Measurements from ENCODE around the gene EGFR.

Gene EGFR

DNA sequence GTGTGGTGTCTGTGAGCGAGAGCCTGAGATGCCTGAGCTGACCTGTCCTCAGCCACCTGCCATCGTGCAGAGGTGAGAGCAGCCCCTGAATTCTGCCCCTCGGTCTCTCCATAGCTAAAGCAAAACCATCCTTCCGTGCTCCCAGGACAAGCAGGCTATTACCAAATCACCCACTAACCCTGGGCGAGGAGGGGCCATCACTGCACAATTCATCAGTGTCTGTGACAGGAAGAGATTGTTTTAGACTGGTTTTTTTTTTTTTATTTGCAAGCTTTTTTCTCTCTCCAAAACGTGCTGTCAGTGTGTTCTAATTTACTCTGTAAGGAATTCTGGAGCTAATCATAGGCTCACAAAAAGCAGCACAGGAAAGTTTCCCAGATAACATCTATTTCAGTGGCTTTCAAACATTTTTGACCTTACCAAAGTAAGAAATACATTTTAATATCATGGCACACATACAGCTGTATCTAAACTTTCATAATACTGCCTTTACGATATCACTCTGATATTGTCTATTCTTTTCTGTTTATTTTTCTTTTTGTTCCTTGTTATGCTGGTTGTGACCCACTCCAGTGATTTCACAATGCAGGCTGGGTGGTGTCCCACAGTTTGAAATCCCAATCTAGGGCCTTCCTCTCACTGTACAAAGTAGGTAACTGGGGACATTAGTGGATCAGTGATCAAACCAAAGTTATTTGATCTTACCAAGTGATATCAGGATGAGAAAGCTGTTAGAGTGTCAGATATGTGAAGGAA, 62.8 kb downstream of the EGFR start:
- no peak for DNase-seq (ENCODE audit: low spot score)

DNA sequence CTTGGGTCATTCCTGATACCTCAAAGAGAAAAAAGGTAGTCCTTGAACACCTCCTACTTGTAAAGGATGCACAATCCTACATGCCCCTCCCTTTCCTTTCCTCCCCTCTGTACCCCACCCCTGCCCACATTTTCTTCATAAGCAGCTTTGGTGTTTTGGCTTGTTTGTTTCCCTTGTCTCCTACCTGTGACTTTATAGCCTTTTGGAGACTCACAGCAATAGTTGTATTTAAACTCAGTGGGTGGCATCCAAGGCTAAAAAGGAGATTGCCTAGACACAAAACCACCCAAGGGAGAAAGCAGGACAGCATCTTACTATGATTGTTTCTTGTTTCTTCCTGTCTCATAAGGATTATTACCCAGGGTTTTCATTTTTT, 63.4 kb downstream of the EGFR start:
- no peak for DNase-seq (ENCODE audit: low spot score)

DNA sequence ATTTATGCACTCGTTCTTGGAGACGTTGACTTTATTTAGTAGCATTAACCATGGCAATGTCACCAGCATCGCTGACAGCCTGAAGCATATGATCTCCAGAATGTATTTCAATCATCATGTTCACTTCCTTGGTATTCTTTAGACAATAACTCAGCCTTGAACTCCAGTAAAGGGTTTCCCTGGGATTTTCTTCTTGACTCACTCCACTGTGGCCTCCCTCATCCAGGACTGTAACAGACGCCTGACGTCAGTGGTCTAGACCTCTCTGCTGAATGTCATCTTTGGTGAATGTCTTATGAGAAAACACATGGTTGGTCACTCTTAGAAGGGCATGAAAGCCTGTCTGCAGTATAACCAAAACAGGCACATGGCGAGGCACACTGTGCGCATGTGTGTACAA, 64.4 kb downstream of the EGFR start:
- DNase-seq (ENCODE audit: low spot score) = no peak

DNA sequence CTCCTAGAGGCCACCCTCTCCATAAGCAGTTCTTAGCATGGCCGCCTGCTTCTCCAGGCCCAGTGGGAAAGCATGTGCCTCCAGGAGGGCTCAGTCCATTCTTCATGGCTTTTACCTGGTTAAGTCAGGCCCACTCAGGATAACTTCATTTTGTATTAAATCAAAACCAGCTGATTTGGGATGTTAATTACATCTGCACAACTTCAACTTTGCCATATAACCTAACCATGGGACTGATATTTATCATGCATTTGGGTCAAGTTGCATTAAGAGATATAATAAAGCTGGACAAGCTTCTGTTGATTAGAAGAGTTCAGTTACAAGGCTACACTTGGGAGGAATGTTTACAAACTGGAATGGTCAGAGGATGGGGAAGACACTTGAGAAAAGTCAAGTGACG, 65.5 kb downstream of the EGFR start:
- no peak for DNase-seq (ENCODE audit: low spot score)

- DNase-seq (ENCODE audit: low spot score) = no peak
Observed at GRCh38 chr7:55085511-55086412, 66.9 kb downstream of the EGFR start.

GRCh38 chr7:55086413-55087201, 67.8 kb downstream of the EGFR start:
- no peak for DNase-seq (ENCODE audit: low spot score)

GRCh38 chr7:55087521-55087961, 68.7 kb downstream of the EGFR start:
- no peak for DNase-seq (ENCODE audit: low spot score)

DNA sequence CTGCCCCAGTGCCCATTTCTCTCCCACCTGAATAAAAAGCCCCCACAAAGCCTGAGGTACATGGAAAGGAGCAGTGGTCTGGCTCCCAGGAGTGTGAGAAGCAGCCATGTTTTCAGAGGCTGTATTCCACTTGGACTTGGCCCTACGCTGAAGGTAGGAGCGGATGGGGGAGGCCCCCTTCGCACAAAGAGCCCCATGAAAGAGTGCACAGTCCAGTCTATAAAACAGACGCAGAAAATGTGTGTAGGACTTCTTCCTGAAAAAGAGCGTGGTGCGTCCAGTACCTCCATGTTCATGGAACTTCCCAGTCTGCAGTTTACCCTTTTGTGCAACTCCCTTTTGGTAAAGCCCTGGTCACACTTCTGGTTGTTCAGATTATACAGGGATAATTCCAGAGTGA, 69.3 kb downstream of the EGFR start:
- no peak for DNase-seq (ENCODE audit: low spot score)

DNA sequence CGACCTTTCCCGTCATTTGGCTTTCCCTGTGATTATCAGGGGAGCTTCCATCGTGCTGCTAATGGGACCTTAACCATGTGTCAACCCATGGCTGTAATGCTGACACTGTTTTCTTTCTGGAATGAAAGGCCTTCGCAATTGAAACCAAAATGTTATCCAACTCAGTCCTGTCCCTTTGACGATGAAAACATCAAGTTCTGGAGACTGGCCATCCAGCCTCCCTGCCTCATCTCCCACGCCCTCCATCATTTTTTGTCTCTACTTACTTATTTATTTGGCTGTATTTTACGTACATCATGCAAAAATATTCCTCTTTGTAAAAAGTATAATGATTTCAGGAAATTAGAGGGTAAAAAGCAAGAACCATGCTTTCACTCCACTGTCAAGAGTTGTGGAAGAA, 69.8 kb downstream of the EGFR start:
- no peak for DNase-seq (ENCODE audit: low spot score)

DNA sequence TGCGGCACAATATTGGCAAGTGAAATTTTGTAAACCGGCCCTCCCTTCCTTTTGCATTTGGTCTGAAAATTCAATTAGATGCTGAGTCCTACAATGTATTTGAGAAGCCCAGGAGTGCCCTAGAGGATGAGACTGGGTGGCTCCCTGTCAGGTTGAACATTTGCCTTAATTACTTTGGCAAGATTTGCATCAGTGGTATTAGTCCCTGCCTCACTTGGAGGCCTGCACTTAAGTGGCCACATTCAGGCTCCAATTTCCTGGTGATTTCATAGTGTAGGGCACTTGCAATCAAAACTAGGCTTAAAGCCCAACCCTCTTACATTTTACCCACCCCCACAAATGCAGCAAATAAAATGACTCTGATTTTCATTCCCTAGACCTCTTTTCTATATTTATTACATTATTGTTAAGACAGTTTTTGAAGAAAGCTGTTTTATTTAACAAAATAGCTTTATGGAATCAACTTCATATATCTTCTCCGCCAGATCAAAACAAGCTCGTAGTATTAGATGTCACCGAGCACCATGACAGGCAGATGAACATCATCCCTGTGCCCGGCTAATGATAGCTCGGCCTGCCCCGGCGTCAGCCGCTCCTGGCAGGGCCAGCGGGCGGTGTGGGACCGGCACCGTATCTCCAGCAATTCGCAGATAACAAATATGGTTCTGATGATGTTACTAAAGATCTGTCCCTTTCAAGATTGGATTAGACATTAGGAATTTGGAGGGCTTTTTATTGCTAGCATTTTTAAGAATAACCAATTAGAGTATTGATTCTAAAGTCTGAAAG, 73.6 kb downstream of the EGFR start:
- no peak for DNase-seq (ENCODE audit: low spot score)

DNA sequence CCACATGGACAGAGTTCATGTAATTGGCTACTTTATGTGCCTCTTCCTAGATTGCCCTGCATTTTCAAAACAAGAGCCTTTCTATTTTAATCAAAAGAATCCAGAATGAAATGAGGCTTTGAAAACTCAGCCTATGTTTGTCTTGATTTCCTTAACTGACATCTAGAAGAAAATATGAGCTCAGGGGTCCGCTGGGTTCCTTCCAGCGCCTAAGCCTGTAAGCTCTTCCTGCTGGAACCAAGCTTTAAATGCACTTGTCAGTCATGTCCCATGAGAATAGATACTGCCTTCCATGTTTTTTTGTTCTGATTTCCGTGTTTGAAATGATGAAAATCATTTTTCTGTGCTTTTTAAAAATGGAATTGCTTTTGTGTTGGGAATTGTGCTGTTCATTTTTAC, 74.2 kb downstream of the EGFR start:
- DNase-seq (ENCODE audit: low spot score) = no peak

DNA sequence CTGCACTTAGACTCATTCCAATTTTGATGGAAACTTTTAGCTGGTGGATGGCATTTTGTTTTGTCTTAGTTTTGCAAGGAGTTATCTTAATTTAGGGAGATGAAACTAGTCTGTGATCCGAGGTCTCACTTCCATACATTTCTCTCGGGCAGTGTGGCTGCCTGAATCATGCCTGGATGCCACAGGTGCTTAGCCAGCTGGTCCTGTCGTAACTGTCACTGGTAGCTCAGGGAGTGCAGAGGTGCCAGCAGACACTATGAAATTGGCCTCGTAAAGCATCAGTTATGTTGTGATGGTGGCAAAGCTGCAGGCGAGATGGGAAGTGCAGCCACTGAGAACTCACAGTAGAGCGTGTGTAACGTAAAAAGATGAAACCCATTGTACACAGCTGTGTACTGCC, 74.9 kb downstream of the EGFR start:
- DNase-seq (ENCODE audit: low spot score) = no peak

GRCh38 chr7:55094092-55094690, 75.4 kb downstream of the EGFR start:
- no peak for DNase-seq (ENCODE audit: low spot score)

- DNase-seq (ENCODE audit: low spot score) = no peak
Observed at GRCh38 chr7:55095672-55096071, 76.9 kb downstream of the EGFR start.

- DNase-seq (ENCODE audit: low spot score) = no peak
Observed at GRCh38 chr7:55096323-55096722, 77.5 kb downstream of the EGFR start.

DNA sequence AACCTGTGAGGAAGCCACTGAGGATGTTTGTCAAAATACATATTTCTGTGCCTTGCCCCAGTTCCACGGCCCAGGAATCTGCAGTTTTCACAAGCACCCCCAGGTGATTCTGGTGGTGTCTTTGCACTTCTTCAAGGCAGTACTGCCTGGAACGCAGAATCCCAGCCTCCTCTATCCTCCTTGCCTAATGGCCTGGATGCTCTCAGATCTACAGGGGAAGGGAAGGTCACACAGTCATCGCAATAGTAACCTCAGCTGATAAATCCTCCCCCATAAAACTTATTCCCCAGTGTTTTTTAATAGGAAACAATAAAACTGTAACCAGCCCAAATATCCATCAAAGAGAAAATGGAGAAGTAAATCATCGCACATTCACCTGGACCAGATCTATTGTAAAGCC, 78.3 kb downstream of the EGFR start:
- no peak for DNase-seq (ENCODE audit: low spot score)

DNA sequence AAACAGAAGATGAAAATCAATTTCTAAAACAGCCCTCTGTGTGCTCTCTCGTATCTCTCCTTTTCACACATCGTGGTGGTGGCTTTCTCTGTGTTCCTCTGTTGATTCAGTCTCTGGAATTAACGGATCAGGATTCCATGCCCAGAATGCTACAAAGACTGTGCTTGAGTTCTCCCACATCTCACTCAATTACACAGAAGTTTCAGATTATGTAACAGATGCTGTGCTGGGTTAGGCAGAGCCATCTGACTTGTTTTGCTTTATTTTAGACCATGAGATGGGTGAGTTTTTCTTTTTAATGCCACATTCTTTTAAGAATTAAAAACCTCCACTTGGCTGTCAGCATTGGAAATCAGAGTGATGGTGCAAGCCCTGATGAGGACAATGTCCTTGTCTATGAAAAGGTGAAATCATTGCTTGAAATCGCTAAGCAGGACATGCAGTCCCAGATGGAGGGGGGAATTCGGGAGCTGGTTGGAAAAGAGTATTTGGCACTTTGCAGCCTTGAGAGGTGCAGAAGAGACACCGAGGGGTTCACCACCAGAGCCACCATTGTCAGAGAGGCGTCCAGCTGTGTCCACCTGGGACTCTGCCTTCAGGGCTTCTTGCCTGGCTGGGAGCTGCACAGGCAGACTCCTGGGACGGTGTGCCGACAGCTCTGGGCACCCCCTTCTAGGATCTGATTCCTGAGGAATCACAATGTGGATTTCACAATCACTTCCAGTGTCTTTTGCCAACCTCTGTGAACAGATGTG, 80.4 kb downstream of the EGFR start:
- no peak for DNase-seq (ENCODE audit: low spot score)

GRCh38 chr7:55099821-55100543, 81.2 kb downstream of the EGFR start:
- DNase-seq (ENCODE audit: low spot score) = no peak

DNA sequence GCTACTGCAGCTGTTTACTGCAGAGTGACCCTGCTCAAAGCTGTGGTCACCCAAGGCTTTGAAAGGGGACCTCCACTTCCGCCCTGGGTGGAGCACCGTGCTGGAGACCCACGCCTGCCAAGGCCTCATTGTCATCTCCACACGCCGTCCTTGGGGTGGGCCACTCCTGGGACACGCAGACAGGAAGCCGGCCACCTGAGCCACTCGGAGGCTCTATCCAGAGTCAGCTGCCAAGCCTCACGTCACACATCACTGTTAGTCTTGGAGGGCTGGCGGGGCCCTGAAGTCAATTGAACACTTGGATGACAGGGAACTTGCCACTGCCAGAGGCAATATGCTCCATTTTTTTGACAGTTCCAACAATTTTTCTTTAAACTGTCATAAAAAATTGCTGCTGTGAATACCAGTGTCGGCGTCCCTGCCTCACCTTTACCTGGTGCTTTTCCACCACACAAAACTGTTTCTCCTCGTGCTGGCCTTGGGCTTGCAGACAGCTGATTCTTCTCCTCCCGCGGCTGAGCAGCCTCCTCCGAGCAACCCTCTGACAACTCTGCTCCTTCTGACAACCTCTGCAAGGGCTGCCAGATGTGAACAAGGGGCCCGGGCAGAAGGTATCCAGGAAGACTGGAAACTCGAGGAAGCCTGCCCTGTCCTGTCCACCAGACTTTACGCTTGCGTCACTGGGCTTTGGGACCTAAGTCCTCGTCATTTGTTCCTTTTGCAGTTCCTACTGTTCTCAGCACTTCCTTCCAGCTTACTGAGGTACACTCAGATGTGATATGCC, 81.9 kb downstream of the EGFR start:
- no peak for DNase-seq (ENCODE audit: low spot score)
